Hepatocyte (in vitro differentiated cells): ENCODE data around the gene ZSCAN25.

Experiments
- EZH2phosphoT487 ChIP-seq: fragments of 200-600 bp; sonication (generic); IDR thresholded peaks from one replicate; pipeline ENCODE4 v1.6.1; 2018; ENCODE audit warnings: antibody characterized with exemption, mild to moderate bottlenecking, low read depth, moderate library complexity; ENCODE audit not compliant: unreplicated experiment, severe bottlenecking
- TF ChIP-seq, protein P1 (sequence below): fragments of 200-600 bp; sonication (generic); IDR thresholded peaks from 2 replicates; pipeline ENCODE4 v1.5.1; 2016; ENCODE audit warnings: antibody characterized with exemption, mild to moderate bottlenecking; ENCODE audit not compliant: poor library complexity

GRCh38 chr7:99625961-99626360, 9.2 kb downstream of the ZSCAN25 start:
- TF ChIP-seq, protein P1, sequence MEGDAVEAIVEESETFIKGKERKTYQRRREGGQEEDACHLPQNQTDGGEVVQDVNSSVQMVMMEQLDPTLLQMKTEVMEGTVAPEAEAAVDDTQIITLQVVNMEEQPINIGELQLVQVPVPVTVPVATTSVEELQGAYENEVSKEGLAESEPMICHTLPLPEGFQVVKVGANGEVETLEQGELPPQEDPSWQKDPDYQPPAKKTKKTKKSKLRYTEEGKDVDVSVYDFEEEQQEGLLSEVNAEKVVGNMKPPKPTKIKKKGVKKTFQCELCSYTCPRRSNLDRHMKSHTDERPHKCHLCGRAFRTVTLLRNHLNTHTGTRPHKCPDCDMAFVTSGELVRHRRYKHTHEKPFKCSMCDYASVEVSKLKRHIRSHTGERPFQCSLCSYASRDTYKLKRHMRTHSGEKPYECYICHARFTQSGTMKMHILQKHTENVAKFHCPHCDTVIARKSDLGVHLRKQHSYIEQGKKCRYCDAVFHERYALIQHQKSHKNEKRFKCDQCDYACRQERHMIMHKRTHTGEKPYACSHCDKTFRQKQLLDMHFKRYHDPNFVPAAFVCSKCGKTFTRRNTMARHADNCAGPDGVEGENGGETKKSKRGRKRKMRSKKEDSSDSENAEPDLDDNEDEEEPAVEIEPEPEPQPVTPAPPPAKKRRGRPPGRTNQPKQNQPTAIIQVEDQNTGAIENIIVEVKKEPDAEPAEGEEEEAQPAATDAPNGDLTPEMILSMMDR = no peak
- TF ChIP-seq EZH2phosphoT487 = no peak
